HCT116 (cell line): Measurements from ENCODE around the gene KCNN3. TPM values are rescaled to one million over a fixed set of nuclear protein-coding genes. Genes with fewer than 3 reads are reported as not detected.

ENCODE experiments used
- ATAC-seq: fragments of 200-7000 bp; cut with Tn5 transposase; 2 replicates; pipeline ENCODE4 v1.9.1; 2020; ENCODE audit warnings: mild to moderate bottlenecking, moderate library complexity
- BruUV-seq: library from RNA; stranded (reverse); fragments of 400-500 nt; replicated peaks from 2 replicates; lab custom pipeline; 2021; lab: Mats Ljungman, UMichigan
- CTCF ChIA-PET: fragments of 300-600 bp; sonication (Branson Sonifier 250); formaldehyde crosslinking; loops from one replicate; lab custom pipeline; 2021; ENCODE audit warnings: antibody characterized with exemption; lab: Charles Lee
- POLR2A ChIA-PET: fragments of 300-600, 350-600 bp; sonication (Branson Sonifier 250); formaldehyde crosslinking; loops from one replicate; lab custom pipeline; 2021; ENCODE audit warnings: antibody characterized with exemption; lab: Charles Lee
- RAD21 ChIA-PET, 2 experiments: fragments of 300-600 bp; sonication (Branson Sonifier 250); formaldehyde crosslinking; loops; one replicate each; lab custom pipeline; 2023; ENCODE audit warnings: low total read pairs in 2 of 2; ENCODE audit not compliant: uncharacterized antibody in 2 of 2, unreplicated experiment in 2 of 2, low non-redundant PET in 1 of 2; lab: Charles Lee
- DNase-seq: peaks from one replicate; pipeline ENCODE4 v3.0.0-alpha.2; 2010; ENCODE audit warnings: low read depth, low spot score
- H2AFZ ChIP-seq: fragments of 200-600 bp; shearing (Covaris generic), sonication (generic); 2 replicates; pipeline ENCODE4 v1.6.1; 2017; ENCODE audit warnings: low read depth, mixed run types, mixed read lengths, antibody characterized with exemption, low read length; ENCODE audit not compliant: poor library complexity, severe bottlenecking
- H3K27ac ChIP-seq: 2 replicates; pipeline ENCODE4 v1.5.1; 2012; ENCODE audit warnings: low read depth, low read length
- H3K27me3 ChIP-seq: fragments of 200-600 bp; sonication (generic); 2 replicates; pipeline ENCODE4 v1.6.1; 2016; ENCODE audit warnings: mixed run types, low read length, mixed read lengths; ENCODE audit not compliant: insufficient read depth
- H3K36me3 ChIP-seq, 2 experiments: fragments of 200-500 bp in 1 of 2; fragments of 200-600 bp in 1 of 2; sonication (Bioruptor generic) in 1 of 2; sonication (generic) in 1 of 2; 2 replicates each; pipeline versions ENCODE4 v1.5.1 to v1.6.1; 2014 to 2016; ENCODE audit warnings: low read length in 2 of 2, inconsistent platforms in 1 of 2, mixed read lengths in 1 of 2, mixed run types in 1 of 2; ENCODE audit not compliant: insufficient read depth in 2 of 2, control insufficient read depth in 1 of 2
- H3K4me1 ChIP-seq, 2 experiments: fragments of 200-600 bp in 1 of 2; sonication (generic) in 1 of 2; 2 replicates each; pipeline versions ENCODE4 v1.5.1 to v1.6.1; 2012 to 2017; ENCODE audit warnings: low read length in 2 of 2, inconsistent platforms in 1 of 2, mild to moderate bottlenecking in 1 of 2, mixed read lengths in 1 of 2, mixed run types in 1 of 2, moderate library complexity in 1 of 2; ENCODE audit not compliant: insufficient read depth in 2 of 2, control insufficient read depth in 1 of 2
- H3K4me2 ChIP-seq: fragments of 200-600 bp; sonication (generic); 2 replicates; pipeline ENCODE4 v1.6.1; 2017; ENCODE audit warnings: mixed run types, low read length, mixed read lengths
- H3K4me3 ChIP-seq, 2 experiments: fragments of 200-600 bp in 1 of 2; sonication (generic) in 1 of 2; replicated peaks in 1 of 2; 2 replicates each; pipeline ENCODE4 v1.5.1; 2011 to 2016; ENCODE audit warnings: low read length in 2 of 2, control low read depth in 1 of 2, low read depth in 1 of 2, mild to moderate bottlenecking in 1 of 2, mixed read lengths in 1 of 2, mixed run types in 1 of 2
- H3K79me2 ChIP-seq: fragments of 200-600 bp; sonication (generic); 2 replicates; pipeline ENCODE4 v1.6.1; 2017; ENCODE audit warnings: mild to moderate bottlenecking, mixed run types, low read length, moderate library complexity, mixed read lengths; ENCODE audit not compliant: insufficient read depth
- H3K9ac ChIP-seq: fragments of 200-600 bp; sonication (generic); 2 replicates; pipeline ENCODE4 v1.6.1; 2016; ENCODE audit warnings: low read length, mixed read lengths
- H3K9me2 ChIP-seq: fragments of 200-600 bp; sonication (generic), shearing (Covaris generic); 2 replicates; pipeline ENCODE4 v1.6.1; 2017; ENCODE audit warnings: mixed run types, mild to moderate bottlenecking, moderate library complexity; ENCODE audit not compliant: insufficient read depth
- H3K9me3 ChIP-seq, 2 experiments: fragments of 200-500 bp in 1 of 2; fragments of 200-600 bp in 1 of 2; sonication (Bioruptor generic) in 1 of 2; sonication (generic) in 1 of 2; 2 replicates each; pipeline ENCODE4 v1.6.1; 2014 to 2017; ENCODE audit warnings: low read length in 2 of 2, mixed read lengths in 2 of 2, inconsistent platforms in 1 of 2, low read depth in 1 of 2, mild to moderate bottlenecking in 1 of 2, mixed run types in 1 of 2, moderate library complexity in 1 of 2; ENCODE audit not compliant: control insufficient read depth in 1 of 2, insufficient read depth in 1 of 2
- H4K20me1 ChIP-seq: fragments of 200-600 bp; sonication (generic), shearing (Covaris generic); 2 replicates; pipeline ENCODE4 v1.6.1; 2017; ENCODE audit warnings: mixed run types, mild to moderate bottlenecking, moderate library complexity; ENCODE audit not compliant: insufficient read depth
- EGR1 ChIP-seq: IDR thresholded peaks from 2 replicates; pipeline ENCODE4 v1.6.1; 2012; ENCODE audit warnings: low read depth
- EZH2phosphoT487 ChIP-seq: fragments of 200-600 bp; IDR thresholded peaks from 2 replicates; pipeline ENCODE4 v1.6.1; 2018; ENCODE audit warnings: antibody characterized with exemption, borderline replicate concordance
- POLR2AphosphoS5 ChIP-seq: IDR thresholded peaks from 2 replicates; pipeline ENCODE4 v1.6.1; 2011; ENCODE audit warnings: mild to moderate bottlenecking, low read depth, low read length, moderate library complexity
- RAD21 ChIP-seq: IDR thresholded peaks from 2 replicates; pipeline ENCODE4 v1.6.1; 2012; ENCODE audit warnings: low read depth, mild to moderate bottlenecking
- SRF ChIP-seq: IDR thresholded peaks from 2 replicates; pipeline ENCODE4 v1.6.1; 2012; ENCODE audit warnings: low read depth
- TCF7L2 ChIP-seq: IDR thresholded peaks from 2 replicates; pipeline ENCODE4 v1.7.0; 2011; ENCODE audit warnings: borderline replicate concordance, inconsistent platforms; ENCODE audit not compliant: insufficient read depth, insufficient read length; ENCODE audit errors: extremely low read depth
- YY1 ChIP-seq: IDR thresholded peaks from 2 replicates; pipeline ENCODE4 v1.6.1; 2011; ENCODE audit warnings: low read length, low read depth, moderate library complexity, mild to moderate bottlenecking; ENCODE audit not compliant: insufficient replicate concordance; ENCODE audit errors: extremely low read depth
- ZNF274 ChIP-seq: fragments of 200-500 bp; sonication (Bioruptor generic); IDR thresholded peaks from 2 replicates; pipeline ENCODE4 v1.6.1; 2014; ENCODE audit warnings: mild to moderate bottlenecking, low read depth, low read length, inconsistent platforms
- intact Hi-C: fragments of 100-400 bp; cut with micrococcal nuclease; formaldehyde crosslinking; loops from 2 replicates; pipeline ENCODE4 v1.10.0; 2022
- total RNA-seq: library from RNA; stranded (reverse); gene quantifications from one replicate; pipeline ENCODE4 v1.2.1, GENCODE V29; 2021; ENCODE audit not compliant: unreplicated experiment
- TF ChIP-seq, protein P1 (sequence below), 3 experiments: fragments of 200-600 bp in 1 of 3; sonication (generic) in 1 of 3; IDR thresholded peaks in 2 of 3; conservative IDR thresholded peaks in 1 of 3; 2 replicates each; pipeline ENCODE4 v1.5.1; 2012 to 2017; ENCODE audit warnings: low read depth in 2 of 3, low read length in 2 of 3, antibody characterized with exemption in 1 of 3, borderline replicate concordance in 1 of 3, control low read depth in 1 of 3, mild to moderate bottlenecking in 1 of 3, mixed read lengths in 1 of 3, mixed run types in 1 of 3, moderate library complexity in 1 of 3; ENCODE audit not compliant: insufficient read depth in 1 of 3
- TF ChIP-seq, protein P2 (sequence below): IDR thresholded peaks from 2 replicates; pipeline ENCODE4 v1.6.1; 2012

KCNN3 gene
- total RNA-seq, 1 experiment from 2014 or later = 1.1 TPM

DNA sequence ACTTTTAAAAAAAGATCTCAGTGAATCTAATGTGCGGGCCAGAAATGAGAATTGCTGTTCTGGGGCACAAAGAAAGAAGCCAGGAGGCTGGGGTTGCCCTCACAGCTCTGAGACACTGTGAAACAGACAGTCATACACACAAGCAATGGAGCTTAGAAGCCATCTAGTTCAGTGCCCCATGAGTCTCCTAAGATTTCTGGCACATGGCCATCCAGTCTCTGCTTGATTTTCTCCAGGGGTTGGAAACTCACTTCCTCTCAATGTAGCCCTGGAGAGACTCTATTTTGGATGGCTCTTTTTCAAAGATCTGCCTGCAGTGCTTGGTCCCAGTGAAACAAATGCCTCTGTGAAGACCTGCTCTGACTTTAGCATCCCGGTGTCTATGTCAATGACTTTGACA, 38.6 kb downstream of the KCNN3 start:
- TF ChIP-seq ZNF274 = no peak
- TF ChIP-seq POLR2AphosphoS5 = no peak
- TF ChIP-seq RAD21 = no peak
- no peak for TF ChIP-seq EZH2phosphoT487
- no peak for TF ChIP-seq SRF
- no peak for TF ChIP-seq TCF7L2
- TF ChIP-seq YY1 = no peak
- TF ChIP-seq, protein P1, sequence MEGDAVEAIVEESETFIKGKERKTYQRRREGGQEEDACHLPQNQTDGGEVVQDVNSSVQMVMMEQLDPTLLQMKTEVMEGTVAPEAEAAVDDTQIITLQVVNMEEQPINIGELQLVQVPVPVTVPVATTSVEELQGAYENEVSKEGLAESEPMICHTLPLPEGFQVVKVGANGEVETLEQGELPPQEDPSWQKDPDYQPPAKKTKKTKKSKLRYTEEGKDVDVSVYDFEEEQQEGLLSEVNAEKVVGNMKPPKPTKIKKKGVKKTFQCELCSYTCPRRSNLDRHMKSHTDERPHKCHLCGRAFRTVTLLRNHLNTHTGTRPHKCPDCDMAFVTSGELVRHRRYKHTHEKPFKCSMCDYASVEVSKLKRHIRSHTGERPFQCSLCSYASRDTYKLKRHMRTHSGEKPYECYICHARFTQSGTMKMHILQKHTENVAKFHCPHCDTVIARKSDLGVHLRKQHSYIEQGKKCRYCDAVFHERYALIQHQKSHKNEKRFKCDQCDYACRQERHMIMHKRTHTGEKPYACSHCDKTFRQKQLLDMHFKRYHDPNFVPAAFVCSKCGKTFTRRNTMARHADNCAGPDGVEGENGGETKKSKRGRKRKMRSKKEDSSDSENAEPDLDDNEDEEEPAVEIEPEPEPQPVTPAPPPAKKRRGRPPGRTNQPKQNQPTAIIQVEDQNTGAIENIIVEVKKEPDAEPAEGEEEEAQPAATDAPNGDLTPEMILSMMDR (IDR thresholded peaks at IDR 0.05 in 2 of 3, conservative IDR thresholded peaks at IDR 0.05 in 1 of 3; ENCODE audit: borderline replicate concordance in 1 of 3, insufficient read depth in 1 of 3, low read depth in 2 of 3, low read length in 2 of 3) = no peak
- TF ChIP-seq, protein P2, sequence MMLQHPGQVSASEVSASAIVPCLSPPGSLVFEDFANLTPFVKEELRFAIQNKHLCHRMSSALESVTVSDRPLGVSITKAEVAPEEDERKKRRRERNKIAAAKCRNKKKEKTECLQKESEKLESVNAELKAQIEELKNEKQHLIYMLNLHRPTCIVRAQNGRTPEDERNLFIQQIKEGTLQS = no peak
- no peak for TF ChIP-seq EGR1
- ChIA-PET CTCF (no interaction called here), POLR2A (interaction anchor here (1.2 kb wide), 1 partner anchor 22 kb away, joined by 3 read pairs; no protein-coding TSS in a partner anchor), RAD21 (no interaction called here)
- Histone ChIP-seq H3K4me1 (no peaks in the 10 kb centered on the region), H3K27me3 (peaks cover 2% of the 10 kb centered on the region; the same call in 1 of the 2 replicates), H3K27ac (no peak overlapping the region), H3K9me3 (no peaks in the 10 kb centered on the region), H3K9ac (no peak overlapping the region), H3K36me3 (no peaks in the 10 kb centered on the region), H3K9me2 (no peaks in the 10 kb centered on the region), H3K79me2 (no peaks in the 10 kb centered on the region), H3K4me2 (no peak overlapping the region), H3K4me3 (no peak overlapping the region), H4K20me1 (no peaks in the 10 kb centered on the region), H2AFZ (no peak overlapping the region)
- intact Hi-C loops = no loop called here
- BruUV-seq = no TSS peak
- ATAC-seq = no peak
- no peak for DNase-seq
